ENCODE measurements around the gene ANKFN1.

Gene ANKFN1

GRCh38 chr17:56449176-56449575 is 295.9 kb downstream of the ANKFN1 start:
- no peak for DNase-seq
- in situ Hi-C loops (cut with MboI; ENCODE audit: low pct_unique_long_range_greater_than_20kb, low sequenced_read_pairs), result no loop called here

- in situ Hi-C loops (cut with MboI; ENCODE audit: low pct_unique_long_range_greater_than_20kb, low sequenced_read_pairs), result no loop called here
- DNase-seq, result no peak
Observed at GRCh38 chr17:56451629-56452028, 298.4 kb downstream of the ANKFN1 start.

- no peak for DNase-seq
- in situ Hi-C loops (cut with MboI; ENCODE audit: low pct_unique_long_range_greater_than_20kb, low sequenced_read_pairs), result no loop called here
Observed at GRCh38 chr17:56452461-56452860, 299.2 kb downstream of the ANKFN1 start.

- no peak for DNase-seq
- in situ Hi-C loops (cut with MboI; ENCODE audit: low pct_unique_long_range_greater_than_20kb, low sequenced_read_pairs), result no loop called here
Observed at GRCh38 chr17:56457501-56457900, 304.2 kb downstream of the ANKFN1 start.

GRCh38 chr17:56465886-56466285 is 312.6 kb downstream of the ANKFN1 start:
- no peak for DNase-seq
- in situ Hi-C loops (cut with MboI; ENCODE audit: low pct_unique_long_range_greater_than_20kb, low sequenced_read_pairs), result no loop called here

GRCh38 chr17:56468840-56469239 is 315.6 kb downstream of the ANKFN1 start:
- DNase-seq, result no peak
- in situ Hi-C loops (cut with MboI; ENCODE audit: low pct_unique_long_range_greater_than_20kb, low sequenced_read_pairs), result no loop called here

- in situ Hi-C loops (cut with MboI; ENCODE audit: low pct_unique_long_range_greater_than_20kb, low sequenced_read_pairs), result no loop called here
- no peak for DNase-seq
Observed at GRCh38 chr17:56471696-56472095, 318.4 kb downstream of the ANKFN1 start.

GRCh38 chr17:56475116-56475515 is 321.8 kb downstream of the ANKFN1 start:
- in situ Hi-C loops (cut with MboI; ENCODE audit: low pct_unique_long_range_greater_than_20kb, low sequenced_read_pairs), result no loop called here
- DNase-seq, result no peak

- DNase-seq, result peak; percentile 47
- in situ Hi-C loops (cut with MboI; ENCODE audit: low pct_unique_long_range_greater_than_20kb, low sequenced_read_pairs), result no loop called here
Observed at GRCh38 chr17:56478836-56479447, 325.7 kb downstream of the ANKFN1 start.

GRCh38 chr17:56480501-56480900 is 327.2 kb downstream of the ANKFN1 start:
- in situ Hi-C loops (cut with MboI; ENCODE audit: low pct_unique_long_range_greater_than_20kb, low sequenced_read_pairs), result no loop called here
- no peak for DNase-seq

GRCh38 chr17:56481659-56482058 is 328.4 kb downstream of the ANKFN1 start:
- in situ Hi-C loops (cut with MboI; ENCODE audit: low pct_unique_long_range_greater_than_20kb, low sequenced_read_pairs), result no loop called here
- no peak for DNase-seq

- in situ Hi-C loops (cut with MboI; ENCODE audit: low pct_unique_long_range_greater_than_20kb, low sequenced_read_pairs), result no loop called here
Observed at GRCh38 chr17:56482229-56482628, 329.0 kb downstream of the ANKFN1 start.

GRCh38 chr17:56486732-56487131 is 333.5 kb downstream of the ANKFN1 start:
- no peak for DNase-seq
- in situ Hi-C loops (cut with MboI; ENCODE audit: low pct_unique_long_range_greater_than_20kb, low sequenced_read_pairs), result no loop called here

More at GRCh38 chr17:56482229-56482628, 329.0 kb downstream of the ANKFN1 start:
- no peak for DNase-seq

- in situ Hi-C loops (cut with MboI; ENCODE audit: low pct_unique_long_range_greater_than_20kb, low sequenced_read_pairs), result no loop called here
- DNase-seq, result no peak
Observed at GRCh38 chr17:56488800-56489199, 335.5 kb downstream of the ANKFN1 start.

- no peak for DNase-seq
- in situ Hi-C loops (cut with MboI; ENCODE audit: low pct_unique_long_range_greater_than_20kb, low sequenced_read_pairs), result no loop called here
Observed at GRCh38 chr17:56489980-56490379, 336.7 kb downstream of the ANKFN1 start.

- DNase-seq, result no peak
- in situ Hi-C loops (cut with MboI; ENCODE audit: low pct_unique_long_range_greater_than_20kb, low sequenced_read_pairs), result no loop called here
Observed at GRCh38 chr17:56495556-56495955, 342.3 kb downstream of the ANKFN1 start.

- in situ Hi-C loops (cut with MboI; ENCODE audit: low pct_unique_long_range_greater_than_20kb, low sequenced_read_pairs), result no loop called here
- no peak for DNase-seq
Observed at GRCh38 chr17:56497132-56497531, 343.9 kb downstream of the ANKFN1 start.

- DNase-seq, result peak; percentile 64
- in situ Hi-C loops (cut with MboI; ENCODE audit: low pct_unique_long_range_greater_than_20kb, low sequenced_read_pairs), result no loop called here
Observed at GRCh38 chr17:56499799-56500388, 346.6 kb downstream of the ANKFN1 start.

- no peak for DNase-seq
- in situ Hi-C loops (cut with MboI; ENCODE audit: low pct_unique_long_range_greater_than_20kb, low sequenced_read_pairs), result no loop called here
Observed at GRCh38 chr17:56502120-56502654, 348.9 kb downstream of the ANKFN1 start.

GRCh38 chr17:56505154-56505756 is 352.0 kb downstream of the ANKFN1 start:
- DNase-seq, result no peak
- in situ Hi-C loops (cut with MboI; ENCODE audit: low pct_unique_long_range_greater_than_20kb, low sequenced_read_pairs), result no loop called here
